HepG2 (cell line): ENCODE results near the gene ACOT8. TPM values are rescaled to one million over a fixed set of nuclear protein-coding genes. Genes with fewer than 3 reads are reported as not detected.

ENCODE experiments used
- ARNT ChIP-seq: fragments of 450-650 bp; IDR thresholded peaks from 2 replicates; pipeline ENCODE4 v1.6.1; 2017
- CCAR2 ChIP-seq: fragments of 200-400 bp; formaldehyde crosslinking; optimal IDR thresholded peaks from 2 replicates; pipeline ENCODE3; 2018; ENCODE audit warnings: low read depth, mild to moderate bottlenecking, low read length, moderate library complexity
- FOXM1 ChIP-seq: sonication (generic); formaldehyde crosslinking; IDR thresholded peaks from 2 replicates; pipeline ENCODE4 v1.5.0; 2020; ENCODE audit warnings: missing genetic modification reagents
- IKZF1 ChIP-seq: fragments of 450-650 bp; IDR thresholded peaks from 2 replicates; pipeline ENCODE4 v1.7.1; 2016
- KDM5B ChIP-seq: sonication (generic); formaldehyde crosslinking; IDR thresholded peaks from 2 replicates; pipeline ENCODE4 v1.4.0; 2020; ENCODE audit warnings: missing genetic modification reagents, mild to moderate bottlenecking, borderline replicate concordance
- NR2F1 ChIP-seq, 2 experiments: fragments of 450-650 bp in 1 of 2; formaldehyde crosslinking in 1 of 2; IDR thresholded peaks; 2 replicates each; pipeline versions ENCODE4 v1.5.0 to v1.6.1; 2016 to 2020; ENCODE audit warnings: mild to moderate bottlenecking in 1 of 2, missing compliant biosample characterization in 1 of 2, missing genetic modification reagents in 1 of 2, moderate library complexity in 1 of 2
- SMARCE1 ChIP-seq: fragments of 450-650 bp; IDR thresholded peaks from 2 replicates; pipeline ENCODE4 v1.6.1; 2017; ENCODE audit warnings: borderline replicate concordance
- SNRNP70 ChIP-seq: fragments of 200-400 bp; formaldehyde crosslinking; IDR thresholded peaks from 2 replicates; pipeline ENCODE4 v1.6.1; 2017; ENCODE audit warnings: mild to moderate bottlenecking, low read depth, low read length, moderate library complexity
- TCF7L2 ChIP-seq: IDR thresholded peaks from 2 replicates; pipeline ENCODE4 v1.6.1; 2011; ENCODE audit warnings: mild to moderate bottlenecking, low read depth, low read length, moderate library complexity
- ZNF24 ChIP-seq: fragments of 450-650 bp; IDR thresholded peaks from 2 replicates; pipeline ENCODE4 v1.6.1; 2017; ENCODE audit warnings: antibody characterized with exemption, mild to moderate bottlenecking
- ZNF569 ChIP-seq: sonication (generic); formaldehyde crosslinking; IDR thresholded peaks from 2 replicates; pipeline ENCODE4 v1.5.0; 2020; ENCODE audit warnings: mild to moderate bottlenecking, missing genetic modification reagents, moderate library complexity, borderline replicate concordance
- ZSCAN12 ChIP-seq: sonication (generic); formaldehyde crosslinking; IDR thresholded peaks from 2 replicates; pipeline ENCODE4 v1.9.0; 2021; ENCODE audit warnings: mild to moderate bottlenecking, missing genetic modification reagents
- polyA plus RNA-seq, 8 experiments: library from polyadenylated mRNA; depleted of rRNA in 3 of 8; stranded (reverse) in 7 of 8; unstranded in 1 of 8; fragments of >200 nt; fragmentation: Illumina TruSeq in 4 of 8; extraction: Trizol in 4 of 8; gene quantifications; 2 replicates each; pipeline versions ENCODE4 v1.2.1 to v1.2.3, GENCODE V29; 2011 to 2016; ENCODE audit warnings: low read depth in 4 of 8, missing spikeins in 1 of 8, mixed read lengths in 1 of 8; ENCODE audit not compliant: insufficient read depth in 1 of 8
- total RNA-seq, 5 experiments: library from RNA; depleted of rRNA; stranded (reverse); fragments of >200 nt; fragmentation: Illumina TruSeq; extraction: Trizol; gene quantifications; 2 replicates each; pipeline ENCODE4 v1.2.3, GENCODE V29; 2016; ENCODE audit warnings: low read depth in 1 of 5
- TF ChIP-seq, protein P1 (sequence below): IDR thresholded peaks from 2 replicates; pipeline ENCODE4 v1.6.1; 2016; ENCODE audit warnings: low read depth, borderline replicate concordance
- TF ChIP-seq, protein P2 (sequence below): IDR thresholded peaks from 2 replicates; pipeline ENCODE4 v1.6.1; 2016; ENCODE audit warnings: low read depth, missing genetic modification reagents, missing compliant biosample characterization
- TF ChIP-seq, protein P3 (sequence below): IDR thresholded peaks from 2 replicates; pipeline ENCODE4 v1.6.1; 2016; ENCODE audit warnings: low read depth, control low read depth

The ACOT8 gene
- total and polyA plus RNA-seq, 2 of the 13 experiments (the other 11 are each of a cell fraction or from before 2014, with no cell fraction given), result 31.4 to 45.5 TPM

DNA sequence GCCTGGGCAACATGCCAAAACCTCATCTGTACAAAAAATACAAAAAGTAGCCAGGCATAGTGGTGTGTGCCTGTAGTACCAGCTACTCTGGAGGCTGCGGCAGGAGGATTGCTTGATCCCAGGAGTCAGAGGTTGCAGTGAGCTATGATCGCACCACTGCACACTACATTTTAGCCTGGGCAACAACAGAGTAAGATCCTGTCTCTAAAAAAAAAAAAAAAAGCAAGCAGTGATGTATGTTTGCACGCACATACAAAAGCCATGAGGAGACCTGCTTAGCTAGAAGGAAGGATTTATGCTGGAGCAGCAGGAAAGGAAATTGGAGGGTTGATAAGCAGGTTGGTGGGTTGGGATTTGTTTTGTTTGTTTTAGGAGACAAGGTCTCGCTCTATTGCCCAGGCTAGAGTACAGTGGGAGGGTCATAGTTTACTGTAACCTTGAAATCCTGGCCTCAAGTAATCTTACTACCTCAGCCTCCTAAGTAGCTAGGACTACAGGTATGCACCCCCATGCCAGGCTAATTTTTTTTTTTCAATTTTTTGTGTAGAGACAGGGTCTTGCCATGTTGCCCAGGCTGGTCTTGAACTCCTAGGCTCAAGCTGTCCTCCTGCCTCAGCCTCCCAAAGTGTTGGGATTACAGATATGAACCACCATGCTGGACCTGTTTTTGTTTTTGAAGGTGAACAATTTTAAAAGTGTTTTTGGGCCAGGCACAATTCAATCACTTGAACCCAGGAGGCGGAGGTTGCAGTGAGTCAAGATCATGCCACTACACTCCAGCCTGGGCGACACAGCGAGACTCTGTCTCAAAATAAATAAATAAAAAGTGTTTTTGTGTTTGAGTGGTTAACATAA is 4.3 kb upstream of the ACOT8 start (continued):
- no peak for TF ChIP-seq ZNF569 (CRISPR knock-in tag)
- TF ChIP-seq FOXM1 (CRISPR knock-in tag), result no peak
- no peak for TF ChIP-seq CCAR2
- no peak for TF ChIP-seq ZNF24
- TF ChIP-seq, protein P1, sequence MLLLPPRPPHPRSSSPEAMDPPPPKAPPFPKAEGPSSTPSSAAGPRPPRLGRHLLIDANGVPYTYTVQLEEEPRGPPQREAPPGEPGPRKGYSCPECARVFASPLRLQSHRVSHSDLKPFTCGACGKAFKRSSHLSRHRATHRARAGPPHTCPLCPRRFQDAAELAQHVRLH, result no peak
- TF ChIP-seq KDM5B (CRISPR knock-in tag), result no peak
- TF ChIP-seq, protein P2, sequence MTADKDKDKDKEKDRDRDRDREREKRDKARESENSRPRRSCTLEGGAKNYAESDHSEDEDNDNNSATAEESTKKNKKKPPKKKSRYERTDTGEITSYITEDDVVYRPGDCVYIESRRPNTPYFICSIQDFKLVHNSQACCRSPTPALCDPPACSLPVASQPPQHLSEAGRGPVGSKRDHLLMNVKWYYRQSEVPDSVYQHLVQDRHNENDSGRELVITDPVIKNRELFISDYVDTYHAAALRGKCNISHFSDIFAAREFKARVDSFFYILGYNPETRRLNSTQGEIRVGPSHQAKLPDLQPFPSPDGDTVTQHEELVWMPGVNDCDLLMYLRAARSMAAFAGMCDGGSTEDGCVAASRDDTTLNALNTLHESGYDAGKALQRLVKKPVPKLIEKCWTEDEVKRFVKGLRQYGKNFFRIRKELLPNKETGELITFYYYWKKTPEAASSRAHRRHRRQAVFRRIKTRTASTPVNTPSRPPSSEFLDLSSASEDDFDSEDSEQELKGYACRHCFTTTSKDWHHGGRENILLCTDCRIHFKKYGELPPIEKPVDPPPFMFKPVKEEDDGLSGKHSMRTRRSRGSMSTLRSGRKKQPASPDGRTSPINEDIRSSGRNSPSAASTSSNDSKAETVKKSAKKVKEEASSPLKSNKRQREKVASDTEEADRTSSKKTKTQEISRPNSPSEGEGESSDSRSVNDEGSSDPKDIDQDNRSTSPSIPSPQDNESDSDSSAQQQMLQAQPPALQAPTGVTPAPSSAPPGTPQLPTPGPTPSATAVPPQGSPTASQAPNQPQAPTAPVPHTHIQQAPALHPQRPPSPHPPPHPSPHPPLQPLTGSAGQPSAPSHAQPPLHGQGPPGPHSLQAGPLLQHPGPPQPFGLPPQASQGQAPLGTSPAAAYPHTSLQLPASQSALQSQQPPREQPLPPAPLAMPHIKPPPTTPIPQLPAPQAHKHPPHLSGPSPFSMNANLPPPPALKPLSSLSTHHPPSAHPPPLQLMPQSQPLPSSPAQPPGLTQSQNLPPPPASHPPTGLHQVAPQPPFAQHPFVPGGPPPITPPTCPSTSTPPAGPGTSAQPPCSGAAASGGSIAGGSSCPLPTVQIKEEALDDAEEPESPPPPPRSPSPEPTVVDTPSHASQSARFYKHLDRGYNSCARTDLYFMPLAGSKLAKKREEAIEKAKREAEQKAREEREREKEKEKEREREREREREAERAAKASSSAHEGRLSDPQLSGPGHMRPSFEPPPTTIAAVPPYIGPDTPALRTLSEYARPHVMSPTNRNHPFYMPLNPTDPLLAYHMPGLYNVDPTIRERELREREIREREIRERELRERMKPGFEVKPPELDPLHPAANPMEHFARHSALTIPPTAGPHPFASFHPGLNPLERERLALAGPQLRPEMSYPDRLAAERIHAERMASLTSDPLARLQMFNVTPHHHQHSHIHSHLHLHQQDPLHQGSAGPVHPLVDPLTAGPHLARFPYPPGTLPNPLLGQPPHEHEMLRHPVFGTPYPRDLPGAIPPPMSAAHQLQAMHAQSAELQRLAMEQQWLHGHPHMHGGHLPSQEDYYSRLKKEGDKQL (CRISPR knock-in tag), result no peak
- TF ChIP-seq TCF7L2, result no peak
- no peak for TF ChIP-seq SMARCE1
- no peak for TF ChIP-seq ARNT
- no peak for TF ChIP-seq ZSCAN12 (CRISPR knock-in tag)
- TF ChIP-seq IKZF1, result no peak
- TF ChIP-seq SNRNP70, result no peak
- TF ChIP-seq, protein P3, sequence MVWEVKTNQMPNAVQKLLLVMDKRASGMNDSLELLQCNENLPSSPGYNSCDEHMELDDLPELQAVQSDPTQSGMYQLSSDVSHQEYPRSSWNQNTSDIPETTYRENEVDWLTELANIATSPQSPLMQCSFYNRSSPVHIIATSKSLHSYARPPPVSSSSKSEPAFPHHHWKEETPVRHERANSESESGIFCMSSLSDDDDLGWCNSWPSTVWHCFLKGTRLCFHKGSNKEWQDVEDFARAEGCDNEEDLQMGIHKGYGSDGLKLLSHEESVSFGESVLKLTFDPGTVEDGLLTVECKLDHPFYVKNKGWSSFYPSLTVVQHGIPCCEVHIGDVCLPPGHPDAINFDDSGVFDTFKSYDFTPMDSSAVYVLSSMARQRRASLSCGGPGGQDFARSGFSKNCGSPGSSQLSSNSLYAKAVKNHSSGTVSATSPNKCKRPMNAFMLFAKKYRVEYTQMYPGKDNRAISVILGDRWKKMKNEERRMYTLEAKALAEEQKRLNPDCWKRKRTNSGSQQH (CRISPR knock-in tag), result no peak
- no peak for TF ChIP-seq NR2F1 (CRISPR knock-in tag; IDR thresholded peaks at IDR 0.05)
